Tibial nerve (tissue), 3 donors: ENCODE results near the gene SUGP1.
"Not testable (repeated sequence)": the region's sequence is repeated elsewhere in the genome, so short reads cannot be mapped to it uniquely, and the experiment has no call there.

Source experiments
- POLR2A ChIP-seq, 2 donors: fragments of 450-650 bp; IDR thresholded peaks; one replicate each; pipeline ENCODE4 v1.6.1; 2017; ENCODE audit warnings: antibody characterized with exemption in 2 of 2, mild to moderate bottlenecking in 2 of 2, moderate library complexity in 2 of 2
- TF ChIP-seq, protein P1 (sequence below), 5 experiments: fragments of 200-600 bp in 3 of 5; fragments of 450-650 bp in 2 of 5; sonication (generic) in 3 of 5; IDR thresholded peaks; one replicate each; pipeline ENCODE4 v1.5.1; 2016 to 2019; ENCODE audit warnings: antibody characterized with exemption in 5 of 5, mild to moderate bottlenecking in 3 of 5, moderate library complexity in 2 of 5

DNA sequence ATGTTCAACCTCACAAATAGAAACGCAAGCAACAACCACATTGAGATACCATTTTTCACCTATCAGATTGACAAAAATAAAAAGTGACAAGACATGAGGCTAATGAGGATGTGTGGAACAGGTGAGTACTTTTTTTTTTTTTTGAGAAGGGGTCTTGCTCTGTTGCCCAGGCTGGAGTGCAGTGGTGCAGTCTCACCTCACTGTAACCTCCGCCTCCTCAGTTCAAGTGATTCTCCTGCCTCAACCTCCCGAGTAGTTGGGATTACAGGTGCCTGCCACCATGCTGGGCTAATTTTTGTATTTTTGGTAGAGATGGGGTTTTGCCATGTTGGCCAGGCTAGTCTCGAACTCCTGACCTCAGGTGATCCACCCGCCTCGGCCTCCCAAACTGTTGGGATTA is 66.9 kb downstream of the SUGP1 start:
- TF ChIP-seq, protein P1, sequence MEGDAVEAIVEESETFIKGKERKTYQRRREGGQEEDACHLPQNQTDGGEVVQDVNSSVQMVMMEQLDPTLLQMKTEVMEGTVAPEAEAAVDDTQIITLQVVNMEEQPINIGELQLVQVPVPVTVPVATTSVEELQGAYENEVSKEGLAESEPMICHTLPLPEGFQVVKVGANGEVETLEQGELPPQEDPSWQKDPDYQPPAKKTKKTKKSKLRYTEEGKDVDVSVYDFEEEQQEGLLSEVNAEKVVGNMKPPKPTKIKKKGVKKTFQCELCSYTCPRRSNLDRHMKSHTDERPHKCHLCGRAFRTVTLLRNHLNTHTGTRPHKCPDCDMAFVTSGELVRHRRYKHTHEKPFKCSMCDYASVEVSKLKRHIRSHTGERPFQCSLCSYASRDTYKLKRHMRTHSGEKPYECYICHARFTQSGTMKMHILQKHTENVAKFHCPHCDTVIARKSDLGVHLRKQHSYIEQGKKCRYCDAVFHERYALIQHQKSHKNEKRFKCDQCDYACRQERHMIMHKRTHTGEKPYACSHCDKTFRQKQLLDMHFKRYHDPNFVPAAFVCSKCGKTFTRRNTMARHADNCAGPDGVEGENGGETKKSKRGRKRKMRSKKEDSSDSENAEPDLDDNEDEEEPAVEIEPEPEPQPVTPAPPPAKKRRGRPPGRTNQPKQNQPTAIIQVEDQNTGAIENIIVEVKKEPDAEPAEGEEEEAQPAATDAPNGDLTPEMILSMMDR (IDR thresholded peaks at IDR 0.05) = not testable (repeated sequence)
- TF ChIP-seq POLR2A (IDR thresholded peaks at IDR 0.05) = not testable (repeated sequence)
